Muscle of leg (tissue), 11 donors: ENCODE measurements around the gene TRIM10. TPM values are rescaled to one million over a fixed set of nuclear protein-coding genes. Genes with fewer than 3 reads are reported as not detected.

Experiments
- DNase-seq: peaks from one replicate; pipeline ENCODE4 v3.0.0; 2013
- H3K27ac ChIP-seq: one replicate; pipeline ENCODE4 v1.5.1; 2013; ENCODE audit warnings: mild to moderate bottlenecking, low read length, control low read depth
- H3K27me3 ChIP-seq: one replicate; pipeline ENCODE4 v1.6.1; 2013; ENCODE audit warnings: low read length; ENCODE audit not compliant: control insufficient read depth, insufficient read depth
- H3K36me3 ChIP-seq: one replicate; pipeline ENCODE4 v1.6.1; 2013; ENCODE audit warnings: low read length; ENCODE audit not compliant: control insufficient read depth, insufficient read depth
- H3K4me1 ChIP-seq: one replicate; pipeline ENCODE4 v1.6.1; 2013; ENCODE audit warnings: low read length; ENCODE audit not compliant: control insufficient read depth, insufficient read depth
- H3K4me3 ChIP-seq: one replicate; pipeline ENCODE4 v1.5.1; 2013; ENCODE audit warnings: low read length, control low read depth
- H3K9me3 ChIP-seq: replicated peaks from 2 replicates; pipeline ENCODE4 v1.6.1; 2013; ENCODE audit warnings: low read depth, low read length; ENCODE audit not compliant: control insufficient read depth
- WGBS: methylation state at CpG from one replicate; pipeline ENCODE4 v1.1.5; 2013; ENCODE audit warnings: missing lambda C conversion rate; ENCODE audit not compliant: insufficient coverage; 5-methylcytosine and 5-hydroxymethylcytosine counted together
- polyA plus RNA-seq, 8 donors: library from polyadenylated mRNA; unstranded; fragments of 120-200 nt; gene quantifications; one replicate each; pipeline versions ENCODE4 v1.2.1 to v1.2.3, GENCODE V29; 2013; ENCODE audit warnings: inconsistent platforms in 1 of 8, low replicate concordance in 1 of 8; ENCODE audit not compliant: insufficient read length in 8 of 8, insufficient read depth in 1 of 8
- total RNA-seq: library from RNA; stranded (reverse); fragments of 120-200 nt; gene quantifications from one replicate; pipeline ENCODE4 v1.2.4, GENCODE V29; 2013

Gene TRIM10
- total and polyA plus RNA-seq, 9 donors = 0.17 to 0.83 (median 0.65) TPM

- Histone ChIP-seq H3K4me1 (no peaks in the 10 kb centered on the region), H3K36me3 (no peaks in the 10 kb centered on the region), H3K27me3 (peaks cover 6% of the 10 kb centered on the region), H3K9me3 (no peaks in the 10 kb centered on the region), H3K27ac (no peak overlapping the region), H3K4me3 (no peak overlapping the region)
- no peak for DNase-seq
- 64% methylated on average over 7 of the region's 12 CpGs for WGBS
Observed at GRCh38 chr6:30162265-30163089, 1.5 kb upstream of the TRIM10 start.

GRCh38 chr6:30160008-30160784 is 815 bp downstream of the TRIM10 start:
- DNase-seq = no peak
- Histone ChIP-seq H3K9me3 (no peaks in the 10 kb centered on the region), H3K27ac (no peak overlapping the region), H3K27me3 (peaks cover 10% of the 10 kb centered on the region), H3K4me3 (no peak overlapping the region), H3K4me1 (peaks cover 2% of the 10 kb centered on the region), H3K36me3 (no peaks in the 10 kb centered on the region)
- WGBS = 88% methylated on average over 14 of the region's 17 CpGs

GRCh38 chr6:30158475-30159040 is 2.5 kb downstream of the TRIM10 start:
- Histone ChIP-seq H3K4me1 (peaks cover 2% of the 10 kb centered on the region), H3K27me3 (peaks cover 16% of the 10 kb centered on the region), H3K4me3 (no peak overlapping the region), H3K36me3 (no peaks in the 10 kb centered on the region), H3K27ac (no peak overlapping the region), H3K9me3 (no peaks in the 10 kb centered on the region)
- no peak for DNase-seq
- WGBS = no CpG with 5 or more reads among the region's 3 CpGs

GRCh38 chr6:30157999-30158398 is 3.0 kb downstream of the TRIM10 start:
- DNase-seq = no peak
- peaks cover 2% of the 10 kb centered on the region for H3K4me1 ChIP-seq
- H3K27me3 ChIP-seq = peaks cover 12% of the 10 kb centered on the region
- H3K9me3 ChIP-seq = no peaks in the 10 kb centered on the region
- H3K27ac ChIP-seq = no peak overlapping the region
- H3K4me3 ChIP-seq = no peak overlapping the region
- WGBS = 88% methylated on average over 2 of the region's 2 CpGs
- H3K36me3 ChIP-seq = no peaks in the 10 kb centered on the region

- no peak for DNase-seq
- no peaks in the 10 kb centered on the region for H3K36me3 ChIP-seq
- H3K9me3 ChIP-seq = no peaks in the 10 kb centered on the region
- no peak overlapping the region for H3K27ac ChIP-seq
- peaks cover 12% of the 10 kb centered on the region for H3K27me3 ChIP-seq
- no peak overlapping the region for H3K4me3 ChIP-seq
- H3K4me1 ChIP-seq = peaks cover 2% of the 10 kb centered on the region
Observed at GRCh38 chr6:30157581-30157980, 3.4 kb downstream of the TRIM10 start.

GRCh38 chr6:30156774-30157173 is 4.2 kb downstream of the TRIM10 start:
- Histone ChIP-seq H3K27ac (no peak overlapping the region), H3K27me3 (peaks cover 10% of the 10 kb centered on the region), H3K36me3 (no peaks in the 10 kb centered on the region), H3K4me1 (peaks cover 2% of the 10 kb centered on the region), H3K4me3 (no peak overlapping the region), H3K9me3 (no peaks in the 10 kb centered on the region)
- no peak for DNase-seq
- 88% methylated on average over 3 of the region's 9 CpGs for WGBS

GRCh38 chr6:30156262-30156599 is 4.8 kb downstream of the TRIM10 start:
- peak; percentile 18 for DNase-seq
- Histone ChIP-seq H3K36me3 (no peaks in the 10 kb centered on the region), H3K4me1 (peaks cover 2% of the 10 kb centered on the region), H3K9me3 (no peaks in the 10 kb centered on the region), H3K27ac (no peak overlapping the region), H3K27me3 (peaks cover 10% of the 10 kb centered on the region), H3K4me3 (no peak overlapping the region)
- no CpG with 5 or more reads among the region's 4 CpGs for WGBS

GRCh38 chr6:30155520-30156261 is 5.3 kb downstream of the TRIM10 start:
- H3K36me3 ChIP-seq = no peaks in the 10 kb centered on the region
- H3K4me3 ChIP-seq = no peak overlapping the region
- H3K27me3 ChIP-seq = peaks cover 10% of the 10 kb centered on the region
- no peaks in the 10 kb centered on the region for H3K9me3 ChIP-seq
- no CpG with 5 or more reads among the region's 2 CpGs for WGBS
- DNase-seq = no peak
- H3K27ac ChIP-seq = no peak overlapping the region
- H3K4me1 ChIP-seq = peaks cover 2% of the 10 kb centered on the region

GRCh38 chr6:30154709-30155519 is 6.1 kb downstream of the TRIM10 start:
- no peak for DNase-seq
- Histone ChIP-seq H3K4me1 (peaks cover 2% of the 10 kb centered on the region), H3K36me3 (no peaks in the 10 kb centered on the region), H3K9me3 (no peaks in the 10 kb centered on the region), H3K27ac (no peak overlapping the region), H3K4me3 (no peak overlapping the region), H3K27me3 (peaks cover 12% of the 10 kb centered on the region)
- WGBS = 50% methylated on average over 5 of the region's 12 CpGs
